GM23338 (cell line): ENCODE measurements around the gene CES2. TPM values are rescaled to one million over a fixed set of nuclear protein-coding genes. Genes with fewer than 3 reads are reported as not detected.

Experiments
- ATAC-seq: fragments of 200-7000 bp; cut with Tn5 transposase; 3 replicates; pipeline ENCODE4 v1.9.1; 2020
- DNase-seq: peaks from one replicate; pipeline ENCODE4 v3.0.0-alpha.2; 2015; ENCODE audit warnings: low spot score
- H2AFZ ChIP-seq: fragments of 200-600 bp; sonication (generic); 2 replicates; pipeline ENCODE4 v1.8.0; 2016; ENCODE audit warnings: antibody characterized with exemption, mild to moderate bottlenecking, moderate library complexity
- H3F3A ChIP-seq: fragments of 200-600 bp; sonication (generic); replicated peaks from 2 replicates; pipeline ENCODE4 v1.8.0; 2017; ENCODE audit warnings: antibody characterized with exemption, mixed run types, low read depth
- H3K27ac ChIP-seq: fragments of 200-600 bp; sonication (generic); 2 replicates; pipeline ENCODE4 v1.6.1; 2016; ENCODE audit warnings: low read depth
- H3K27me3 ChIP-seq: fragments of 200-600 bp; sonication (generic); 2 replicates; pipeline ENCODE4 v1.8.0; 2016; ENCODE audit warnings: mild to moderate bottlenecking, mixed run types, moderate library complexity; ENCODE audit not compliant: insufficient read depth
- H3K36me3 ChIP-seq: fragments of 200-600 bp; sonication (generic); 2 replicates; pipeline ENCODE4 v1.8.0; 2016; ENCODE audit warnings: mild to moderate bottlenecking; ENCODE audit not compliant: insufficient read depth
- H3K4me1 ChIP-seq: fragments of 200-600 bp; sonication (generic); 2 replicates; pipeline ENCODE4 v1.8.0; 2016; ENCODE audit warnings: mild to moderate bottlenecking, moderate library complexity; ENCODE audit not compliant: insufficient read depth
- H3K4me2 ChIP-seq: fragments of 200-600 bp; sonication (generic); 2 replicates; pipeline ENCODE4 v1.7.1; 2017; ENCODE audit warnings: mixed run types
- H3K4me3 ChIP-seq: fragments of 200-600 bp; sonication (generic); 2 replicates; pipeline ENCODE4 v1.6.1; 2016; ENCODE audit warnings: mixed run types
- H3K79me2 ChIP-seq: fragments of 200-600 bp; sonication (generic); replicated peaks from 2 replicates; pipeline ENCODE4 v1.8.0; 2017; ENCODE audit warnings: mild to moderate bottlenecking; ENCODE audit not compliant: insufficient read depth
- H3K9me2 ChIP-seq: fragments of 200-600 bp; sonication (generic); 2 replicates; pipeline ENCODE4 v1.8.0; 2017; ENCODE audit not compliant: insufficient read depth
- H4K20me1 ChIP-seq: fragments of 200-600 bp; sonication (generic); replicated peaks from 2 replicates; pipeline ENCODE4 v1.8.0; 2017; ENCODE audit warnings: mild to moderate bottlenecking; ENCODE audit not compliant: insufficient read depth
- H3K27ac Mint-ChIP-seq: 2 replicates; pipeline ENCODE4 v1.8.0; 2020; ENCODE audit warnings: inconsistent platforms, mild to moderate bottlenecking, moderate library complexity, mixed read lengths
- H3K27me3 Mint-ChIP-seq: 3 replicates; pipeline ENCODE4 v1.8.0; 2022; ENCODE audit warnings: low read depth, mild to moderate bottlenecking, moderate library complexity, mixed read lengths, inconsistent platforms; ENCODE audit not compliant: insufficient read depth, poor library complexity
- H3K36me3 Mint-ChIP-seq: 3 replicates; pipeline ENCODE4 v1.8.0; 2021; ENCODE audit warnings: low read depth, mild to moderate bottlenecking, inconsistent platforms, moderate library complexity, mixed read lengths
- H3K4me1 Mint-ChIP-seq: 3 replicates; pipeline ENCODE4 v1.8.0; 2020; ENCODE audit warnings: mild to moderate bottlenecking, inconsistent platforms, mixed read lengths
- H3K4me3 Mint-ChIP-seq: 3 replicates; pipeline ENCODE4 v1.8.0; 2021; ENCODE audit warnings: moderate library complexity, mild to moderate bottlenecking, inconsistent platforms, mixed read lengths
- H3K9me3 Mint-ChIP-seq: 3 replicates; pipeline ENCODE4 v1.8.0; 2020; ENCODE audit warnings: moderate library complexity, mild to moderate bottlenecking, inconsistent platforms, mixed read lengths
- CREB1 ChIP-seq: fragments of 250-450 bp; sonication (Bioruptor Pico); IDR thresholded peaks from 2 replicates; pipeline ENCODE4 v1.5.0; 2020; ENCODE audit warnings: low read depth, mild to moderate bottlenecking, moderate library complexity
- CTCF ChIP-seq, 2 experiments: fragments of 200-600 bp in 1 of 2; sonication (generic) in 1 of 2; conservative IDR thresholded peaks; 2 replicates each; pipeline versions ENCODE4 v1.5.1 to v1.6.1; 2016 to 2017; ENCODE audit warnings: antibody characterized with exemption in 2 of 2, low read depth in 2 of 2, mild to moderate bottlenecking in 2 of 2, moderate library complexity in 1 of 2
- EZH2 ChIP-seq: fragments of 200-600 bp; sonication (generic); IDR thresholded peaks from one replicate; pipeline ENCODE4 v1.8.0; 2017; ENCODE audit warnings: antibody characterized with exemption, mild to moderate bottlenecking, low read depth; ENCODE audit not compliant: unreplicated experiment
- EZH2phosphoT487 ChIP-seq: fragments of 200-600 bp; sonication (generic); IDR thresholded peaks from one replicate; pipeline ENCODE4 v1.8.1; 2018; ENCODE audit warnings: antibody characterized with exemption; ENCODE audit not compliant: unreplicated experiment
- JUNB ChIP-seq: IDR thresholded peaks from one replicate; pipeline ENCODE4 v1.6.1; 2016; ENCODE audit warnings: antibody characterized with exemption; ENCODE audit not compliant: unreplicated experiment
- NANOG ChIP-seq: IDR thresholded peaks from 2 replicates; pipeline ENCODE4 v1.6.1; 2016; ENCODE audit warnings: antibody characterized with exemption, borderline replicate concordance
- POLR2AphosphoS5 ChIP-seq: IDR thresholded peaks from 2 replicates; pipeline ENCODE4 v1.6.1; 2016; ENCODE audit warnings: antibody characterized with exemption, low read depth
- REST ChIP-seq: IDR thresholded peaks from one replicate; pipeline ENCODE4 v1.6.1; 2018; ENCODE audit warnings: antibody characterized with exemption; ENCODE audit not compliant: unreplicated experiment
- STAT1 ChIP-seq: IDR thresholded peaks from one replicate; pipeline ENCODE4 v1.6.1; 2016; ENCODE audit warnings: antibody characterized with exemption; ENCODE audit not compliant: unreplicated experiment
- ZNF114 ChIP-seq: fragments of 250-450 bp; sonication (Bioruptor Pico); IDR thresholded peaks from 2 replicates; pipeline ENCODE4 v1.5.0; 2020; ENCODE audit warnings: mild to moderate bottlenecking, moderate library complexity
- ZNF331 ChIP-seq: fragments of 250-450 bp; sonication (Bioruptor Pico); IDR thresholded peaks from 2 replicates; pipeline ENCODE4 v1.5.0; 2020; ENCODE audit warnings: low read depth, mild to moderate bottlenecking, moderate library complexity
- polyA plus RNA-seq: library from polyadenylated mRNA; unstranded; fragments of >200 nt; fragmentation: Nextera tagmentation; extraction: Ambion mirVana; gene quantifications from 2 replicates; pipeline ENCODE4 v1.2.1, GENCODE V29; 2016
- total RNA-seq: library from RNA; depleted of rRNA; stranded (reverse); fragments of >200 nt; shearing (Covaris generic); gene quantifications from 2 replicates; pipeline ENCODE4 v1.2.3, GENCODE V29; 2014
- TF ChIP-seq, protein P1 (sequence below): IDR thresholded peaks from 2 replicates; pipeline ENCODE4 v1.6.1; 2016; ENCODE audit warnings: antibody characterized with exemption

The CES2 gene
- total and polyA plus RNA-seq, 2 experiments from 2014 or later = 5.0 to 9.3 TPM

DNA sequence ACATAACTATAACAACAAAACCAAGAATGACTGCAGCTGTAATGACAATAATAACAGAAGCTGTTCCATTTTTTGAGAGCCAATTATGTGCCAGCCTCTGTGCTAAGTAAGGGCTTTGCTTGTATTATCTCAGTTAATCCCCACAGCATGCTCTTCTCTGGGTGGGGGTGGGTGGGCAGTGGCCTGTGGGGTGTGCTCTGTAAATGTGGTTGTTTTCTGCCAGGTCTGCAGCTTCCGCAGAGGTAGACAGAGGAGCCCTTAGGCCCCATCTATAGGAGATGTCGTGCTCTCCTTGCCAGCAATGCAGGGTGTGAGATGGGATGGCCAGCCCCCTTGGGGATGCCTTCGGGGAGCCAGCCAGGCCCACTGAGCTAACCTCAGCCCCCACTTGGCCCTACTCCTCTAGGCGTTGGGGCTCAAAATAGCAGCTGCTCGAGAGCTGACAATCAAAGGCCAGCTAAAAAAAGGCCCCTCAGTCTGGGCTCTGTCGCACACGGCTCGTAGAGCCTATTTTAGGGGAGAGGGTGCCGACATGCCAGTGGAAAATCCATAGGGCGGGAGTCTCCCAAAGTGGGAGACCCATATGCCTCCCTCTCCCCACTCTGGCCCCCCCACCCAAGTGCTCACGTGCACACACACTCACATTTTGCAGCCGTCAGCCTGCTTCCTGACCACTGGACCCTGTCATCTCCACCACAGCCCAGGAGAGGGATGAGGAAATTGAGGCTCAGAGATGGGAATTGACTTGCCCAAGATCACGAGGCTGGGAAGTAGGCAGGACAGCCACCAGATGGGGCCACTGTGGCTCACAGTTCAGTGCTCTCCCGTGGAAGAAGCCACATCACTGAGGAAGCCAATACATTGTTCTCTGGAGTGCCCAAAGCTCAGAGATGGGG lies 32.4 kb upstream of the CES2 start (continued):
- TF ChIP-seq REST = no peak
- TF ChIP-seq JUNB = no peak
- no peak for TF ChIP-seq CTCF (conservative IDR thresholded peaks at IDR 0.05; ENCODE audit: low read depth in 2 of 2)
- TF ChIP-seq POLR2AphosphoS5 = no peak

DNA sequence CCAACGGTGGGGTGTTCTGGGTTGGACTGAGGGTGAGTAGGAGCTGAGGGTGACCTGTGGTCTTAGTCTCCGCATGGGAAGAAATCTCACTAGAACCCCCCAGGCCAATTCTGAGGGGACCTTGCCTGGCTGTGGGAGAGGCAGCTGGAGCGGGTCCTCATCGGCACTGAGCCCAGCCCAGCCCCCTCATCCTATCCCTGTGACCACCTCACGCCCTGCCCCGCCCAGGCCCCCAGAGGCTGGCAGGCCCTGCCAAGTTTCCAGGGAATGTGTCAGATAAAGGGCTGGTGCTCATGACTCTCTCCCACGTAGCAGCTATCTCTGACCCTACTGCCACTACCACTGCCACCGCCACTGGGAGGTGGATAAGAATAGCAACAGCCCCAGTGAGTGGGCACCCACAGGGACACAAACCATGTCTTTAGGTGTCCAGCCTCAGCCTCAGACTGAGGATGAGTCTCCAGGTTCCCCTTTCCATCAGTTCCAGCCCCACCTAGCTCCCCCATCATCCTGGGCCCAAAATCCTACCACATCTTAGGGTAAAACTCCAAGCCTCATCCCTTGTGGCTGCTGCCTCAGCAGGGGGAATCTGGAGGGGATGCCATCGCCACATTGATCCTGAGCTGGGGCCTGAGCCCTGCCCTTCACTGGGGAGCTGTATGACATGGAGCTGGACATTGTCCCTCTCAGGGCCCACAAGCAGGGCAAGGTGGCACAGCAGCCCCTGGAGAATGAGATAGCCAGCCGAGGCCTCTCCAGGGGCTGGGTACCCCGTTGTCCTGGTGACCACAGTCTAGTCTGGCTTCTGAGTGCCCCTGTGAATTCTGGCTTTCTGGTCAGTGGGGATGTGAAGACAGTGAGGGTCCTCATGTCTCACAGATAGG lies 31.5 kb upstream of the CES2 start:
- Mint-ChIP-seq H3K4me1 (peaks cover 12% of the 10 kb centered on the region), H3K4me3 (no peak overlapping the region), H3K27ac (no peak overlapping the region), H3K27me3 (peaks cover 14% of the 10 kb centered on the region), H3K36me3 (no peaks in the 10 kb centered on the region), H3K9me3 (no peaks in the 10 kb centered on the region)
- Histone ChIP-seq H3K36me3 (no peaks in the 10 kb centered on the region), H3K27ac (no peak overlapping the region), H2AFZ (no peak overlapping the region), H3K4me3 (no peak overlapping the region), H4K20me1 (no peaks in the 10 kb centered on the region), H3K4me1 (peaks cover 8% of the 10 kb centered on the region; the same call in 1 of the 2 replicates), H3K9me2 (no peaks in the 10 kb centered on the region), H3F3A (no peaks in the 10 kb centered on the region), H3K27me3 (no peaks in the 10 kb centered on the region), H3K4me2 (no peak overlapping the region), H3K79me2 (no peaks in the 10 kb centered on the region)
- ATAC-seq (no peak), DNase-seq (no peak)
- TF ChIP-seq, protein P1, sequence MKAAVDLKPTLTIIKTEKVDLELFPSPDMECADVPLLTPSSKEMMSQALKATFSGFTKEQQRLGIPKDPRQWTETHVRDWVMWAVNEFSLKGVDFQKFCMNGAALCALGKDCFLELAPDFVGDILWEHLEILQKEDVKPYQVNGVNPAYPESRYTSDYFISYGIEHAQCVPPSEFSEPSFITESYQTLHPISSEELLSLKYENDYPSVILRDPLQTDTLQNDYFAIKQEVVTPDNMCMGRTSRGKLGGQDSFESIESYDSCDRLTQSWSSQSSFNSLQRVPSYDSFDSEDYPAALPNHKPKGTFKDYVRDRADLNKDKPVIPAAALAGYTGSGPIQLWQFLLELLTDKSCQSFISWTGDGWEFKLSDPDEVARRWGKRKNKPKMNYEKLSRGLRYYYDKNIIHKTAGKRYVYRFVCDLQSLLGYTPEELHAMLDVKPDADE = no peak
- TF ChIP-seq ZNF331 (CRISPR knock-in tag) = no peak
- TF ChIP-seq CREB1 (CRISPR knock-in tag) = no peak
- TF ChIP-seq STAT1 = no peak
- no peak for TF ChIP-seq EZH2
- TF ChIP-seq NANOG = no peak
- TF ChIP-seq CTCF (conservative IDR thresholded peaks at IDR 0.05; ENCODE audit: low read depth in 2 of 2) = no peak
- no peak for TF ChIP-seq EZH2phosphoT487
- TF ChIP-seq ZNF114 (CRISPR knock-in tag) = no peak
